Smooth muscle cell (in vitro differentiated cells): Measurements from ENCODE around the gene SLC38A10. TPM values are rescaled to one million over a fixed set of nuclear protein-coding genes. Genes with fewer than 3 reads are reported as not detected.

Source experiments
- DNase-seq: peaks from one replicate; lab custom pipeline; 2025; ENCODE audit not compliant: unreplicated experiment; lab: John Stamatoyannopoulos, UW
- H2AFZ ChIP-seq: fragments of 200-600 bp; sonication (generic); 2 replicates; pipeline ENCODE4 v1.6.0; 2016; ENCODE audit warnings: antibody characterized with exemption, low read depth, mild to moderate bottlenecking
- H3F3A ChIP-seq: fragments of 200-600 bp; sonication (generic); 2 replicates; pipeline ENCODE4 v1.6.0; 2017; ENCODE audit warnings: antibody characterized with exemption, low read depth
- H3K27ac ChIP-seq: fragments of 200-600 bp; sonication (generic); 2 replicates; pipeline ENCODE4 v1.5.1; 2016; ENCODE audit warnings: low read depth, mild to moderate bottlenecking
- H3K27me3 ChIP-seq: fragments of 200-600 bp; sonication (generic); 2 replicates; pipeline ENCODE4 v1.6.1; 2016; ENCODE audit warnings: low read depth, mild to moderate bottlenecking
- H3K36me3 ChIP-seq: fragments of 200-600 bp; sonication (generic); 2 replicates; pipeline ENCODE4 v1.5.1; 2016; ENCODE audit warnings: low read depth
- H3K4me1 ChIP-seq: fragments of 200-600 bp; sonication (generic); 2 replicates; pipeline ENCODE4 v1.5.1; 2016; ENCODE audit warnings: low read depth
- H3K4me2 ChIP-seq: fragments of 200-600 bp; sonication (generic); 2 replicates; pipeline ENCODE4 v1.6.0; 2016; ENCODE audit warnings: mild to moderate bottlenecking
- H3K4me3 ChIP-seq: fragments of 200-600 bp; sonication (generic); 2 replicates; pipeline ENCODE4 v1.5.1; 2016; ENCODE audit warnings: mild to moderate bottlenecking
- H3K79me2 ChIP-seq: fragments of 200-600 bp; sonication (generic); 2 replicates; pipeline ENCODE4 v1.6.0; 2016; ENCODE audit warnings: low read depth, mild to moderate bottlenecking
- H3K9ac ChIP-seq: fragments of 200-600 bp; sonication (generic); 2 replicates; pipeline ENCODE4 v1.6.0; 2016; ENCODE audit warnings: low read depth
- H3K9me3 ChIP-seq: fragments of 200-600 bp; sonication (generic); replicated peaks from 2 replicates; pipeline ENCODE4 v1.5.1; 2016; ENCODE audit warnings: low read depth
- H4K20me1 ChIP-seq: fragments of 200-600 bp; sonication (generic); 2 replicates; pipeline ENCODE4 v1.6.0; 2016; ENCODE audit warnings: low read depth
- CTCF ChIP-seq: fragments of 200-600 bp; sonication (generic); IDR thresholded peaks from 2 replicates; pipeline ENCODE4 v1.5.1; 2017; ENCODE audit warnings: borderline replicate concordance, mild to moderate bottlenecking, antibody characterized with exemption; ENCODE audit not compliant: insufficient read depth, poor library complexity, severe bottlenecking
- WGBS: methylation state at CpG from one replicate; pipeline ENCODE4 v1.1.7; 2016; ENCODE audit warnings: low lambda C conversion rate; 5-methylcytosine and 5-hydroxymethylcytosine counted together
- polyA plus RNA-seq: library from polyadenylated mRNA; unstranded; fragments of >200 nt; fragmentation: Nextera tagmentation; extraction: Ambion mirVana; gene quantifications from 2 replicates; pipeline ENCODE4 v1.2.1, GENCODE V29; 2016
- total RNA-seq: library from RNA; depleted of rRNA; stranded (reverse); fragments of >200 nt; gene quantifications from 2 replicates; pipeline ENCODE4 v1.2.3, GENCODE V29; 2014

SLC38A10 gene
- total and polyA plus RNA-seq, 2 experiments from 2014 or later = 61.6 to 97.1 TPM

GRCh38 chr17:81245024-81245664 is 50.0 kb downstream of the SLC38A10 start:
- Histone ChIP-seq H3K27me3 (no peaks in the 10 kb centered on the region), H3K36me3 (no peaks in the 10 kb centered on the region), H3K9me3 (no peaks in the 10 kb centered on the region), H3K4me2 (no peak overlapping the region), H3K79me2 (peaks cover 13% of the 10 kb centered on the region), H3K9ac (no peak overlapping the region), H3F3A (peaks cover 6% of the 10 kb centered on the region), H3K27ac (no peak overlapping the region), H3K4me3 (no peak overlapping the region), H3K4me1 (peaks cover 2% of the 10 kb centered on the region), H2AFZ (no peak overlapping the region), H4K20me1 (peaks cover 14% of the 10 kb centered on the region)
- TF ChIP-seq CTCF = no peak
- no peak for DNase-seq
- 93% methylated on average over 25 of the region's 25 CpGs for WGBS

DNA sequence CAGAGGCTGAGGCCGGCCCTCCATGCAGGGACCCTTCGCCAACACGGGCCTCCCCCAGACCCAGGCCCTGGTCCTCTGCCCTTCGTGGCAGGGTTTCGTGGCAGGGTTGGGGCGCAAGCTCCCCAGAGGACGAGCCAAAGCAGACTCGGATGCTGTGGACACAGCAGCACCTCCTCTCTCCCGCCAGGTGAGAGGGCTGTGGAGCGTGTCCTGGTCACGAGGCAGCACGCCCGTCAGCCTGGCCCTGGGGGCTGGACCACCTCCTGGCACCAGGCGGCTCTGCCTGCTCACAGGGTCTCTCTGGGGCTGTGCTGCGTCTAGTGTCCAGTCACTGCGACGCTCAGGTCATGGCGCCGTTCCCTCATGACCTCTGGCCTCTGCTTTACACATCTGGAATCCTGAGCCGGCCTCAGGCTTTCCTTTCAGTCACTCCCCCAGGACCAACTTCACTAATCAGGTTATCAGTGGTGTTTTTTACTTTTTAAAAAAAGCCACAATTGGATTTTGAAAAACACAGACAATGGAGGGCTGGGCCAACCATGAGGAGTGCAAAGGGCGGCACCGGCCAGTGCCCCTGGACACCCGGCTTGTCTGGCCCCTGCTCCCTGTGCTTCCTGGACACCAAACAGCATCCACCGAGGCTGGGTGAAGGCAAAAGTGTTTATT is 50.6 kb downstream of the SLC38A10 start:
- H3K79me2 ChIP-seq = peaks cover 17% of the 10 kb centered on the region
- 93% methylated on average over 24 of the region's 24 CpGs for WGBS
- no peak overlapping the region for H3K4me3 ChIP-seq
- no peak for TF ChIP-seq CTCF
- H3K27me3 ChIP-seq = no peaks in the 10 kb centered on the region
- peaks cover 6% of the 10 kb centered on the region for H3F3A ChIP-seq
- peaks cover 14% of the 10 kb centered on the region for H4K20me1 ChIP-seq
- H2AFZ ChIP-seq = no peak overlapping the region
- H3K9ac ChIP-seq = no peak overlapping the region
- no peak overlapping the region for H3K27ac ChIP-seq
- H3K4me2 ChIP-seq = no peak overlapping the region
- peaks cover 7% of the 10 kb centered on the region for H3K4me1 ChIP-seq
- H3K9me3 ChIP-seq = no peaks in the 10 kb centered on the region
- H3K36me3 ChIP-seq = no peaks in the 10 kb centered on the region
- no peak for DNase-seq

- H3K4me2 ChIP-seq = no peak overlapping the region
- H3K4me3 ChIP-seq = no peak overlapping the region
- TF ChIP-seq CTCF = no peak
- WGBS = 90% methylated on average over 10 of the region's 10 CpGs
- H3K79me2 ChIP-seq = peaks cover 20% of the 10 kb centered on the region
- no peak overlapping the region for H2AFZ ChIP-seq
- H3F3A ChIP-seq = peaks cover 6% of the 10 kb centered on the region
- H3K4me1 ChIP-seq = peaks cover 7% of the 10 kb centered on the region
- H3K27me3 ChIP-seq = no peaks in the 10 kb centered on the region
- no peaks in the 10 kb centered on the region for H3K9me3 ChIP-seq
- no peaks in the 10 kb centered on the region for H3K36me3 ChIP-seq
- H4K20me1 ChIP-seq = peaks cover 14% of the 10 kb centered on the region
- no peak overlapping the region for H3K9ac ChIP-seq
- no peak overlapping the region for H3K27ac ChIP-seq
- DNase-seq = no peak
These were observed 51.8 kb downstream of the SLC38A10 start for GRCh38 chr17:81243333-81243664.
